Neural progenitor cell (in vitro differentiated cells): ENCODE measurements around the gene MYLK4.

Experiments
- EZH2 ChIP-seq: fragments of 200-600 bp; sonication (generic); IDR thresholded peaks from 2 replicates; pipeline ENCODE4 v1.6.1; 2017; ENCODE audit warnings: antibody characterized with exemption, mild to moderate bottlenecking, moderate library complexity
- EZH2phosphoT487 ChIP-seq: fragments of 200-600 bp; sonication (generic); IDR thresholded peaks from 2 replicates; pipeline ENCODE4 v1.6.1; 2017; ENCODE audit warnings: antibody characterized with exemption
- TF ChIP-seq, protein P1 (sequence below): fragments of 200-600 bp; sonication (generic); IDR thresholded peaks from 2 replicates; pipeline ENCODE4 v1.5.1; 2017; ENCODE audit warnings: antibody characterized with exemption, mild to moderate bottlenecking

DNA sequence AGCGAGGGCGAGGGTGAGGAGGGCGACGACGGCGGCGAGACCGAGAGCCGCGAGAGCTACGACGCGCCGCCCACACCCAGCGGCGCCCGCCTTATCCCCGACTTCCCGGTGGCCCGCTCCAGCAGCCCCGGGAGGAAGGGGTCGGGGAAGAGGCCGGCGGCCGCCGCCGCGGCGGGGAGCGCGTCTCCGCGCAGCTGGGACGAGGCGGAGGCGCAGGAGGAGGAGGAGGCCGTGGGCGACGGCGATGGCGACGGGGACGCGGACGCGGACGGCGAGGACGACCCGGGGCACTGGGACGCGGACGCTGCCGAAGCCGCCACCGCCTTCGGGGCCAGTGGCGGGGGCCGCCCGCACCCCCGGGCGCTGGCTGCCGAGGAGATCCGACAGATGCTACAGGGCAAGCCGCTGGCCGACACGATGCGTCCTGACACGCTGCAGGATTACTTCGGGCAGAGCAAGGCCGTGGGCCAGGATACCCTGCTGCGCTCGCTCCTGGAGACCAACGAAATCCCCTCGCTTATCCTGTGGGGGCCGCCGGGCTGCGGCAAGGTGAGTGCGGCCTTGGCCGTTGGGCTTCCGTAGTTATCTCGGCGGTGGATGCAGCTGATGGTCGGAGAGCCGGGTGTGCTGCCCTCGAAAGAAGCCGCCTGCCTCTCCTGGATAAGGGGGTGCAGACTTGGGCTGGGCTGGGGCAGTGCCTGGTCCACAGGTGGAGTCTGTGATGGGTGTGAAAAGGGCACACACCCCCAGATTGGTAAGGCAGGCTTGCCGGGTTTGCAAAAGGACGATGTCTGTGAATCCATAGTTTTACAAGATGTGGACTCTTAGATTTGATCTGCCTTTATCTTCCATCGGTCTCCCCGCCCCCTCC is 15.4 kb upstream of the MYLK4 start:
- TF ChIP-seq, protein P1, sequence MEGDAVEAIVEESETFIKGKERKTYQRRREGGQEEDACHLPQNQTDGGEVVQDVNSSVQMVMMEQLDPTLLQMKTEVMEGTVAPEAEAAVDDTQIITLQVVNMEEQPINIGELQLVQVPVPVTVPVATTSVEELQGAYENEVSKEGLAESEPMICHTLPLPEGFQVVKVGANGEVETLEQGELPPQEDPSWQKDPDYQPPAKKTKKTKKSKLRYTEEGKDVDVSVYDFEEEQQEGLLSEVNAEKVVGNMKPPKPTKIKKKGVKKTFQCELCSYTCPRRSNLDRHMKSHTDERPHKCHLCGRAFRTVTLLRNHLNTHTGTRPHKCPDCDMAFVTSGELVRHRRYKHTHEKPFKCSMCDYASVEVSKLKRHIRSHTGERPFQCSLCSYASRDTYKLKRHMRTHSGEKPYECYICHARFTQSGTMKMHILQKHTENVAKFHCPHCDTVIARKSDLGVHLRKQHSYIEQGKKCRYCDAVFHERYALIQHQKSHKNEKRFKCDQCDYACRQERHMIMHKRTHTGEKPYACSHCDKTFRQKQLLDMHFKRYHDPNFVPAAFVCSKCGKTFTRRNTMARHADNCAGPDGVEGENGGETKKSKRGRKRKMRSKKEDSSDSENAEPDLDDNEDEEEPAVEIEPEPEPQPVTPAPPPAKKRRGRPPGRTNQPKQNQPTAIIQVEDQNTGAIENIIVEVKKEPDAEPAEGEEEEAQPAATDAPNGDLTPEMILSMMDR: no peak
- TF ChIP-seq EZH2: peak; percentile 45
- TF ChIP-seq EZH2phosphoT487: no peak
